DMS153 treated with DMSO at 0.1 percent for 48 hours (cell line): ENCODE results near the gene RBM11.

Experiments used
- DNase-seq: peaks from one replicate; lab custom pipeline; 2025; ENCODE audit not compliant: unreplicated experiment; lab: John Stamatoyannopoulos, UW

The RBM11 gene

GRCh38 chr21:14270631-14271030 lies 54.7 kb downstream of the RBM11 start:
- DNase-seq = no peak

GRCh38 chr21:14271053-14271452 lies 55.1 kb downstream of the RBM11 start:
- no peak for DNase-seq

- no peak for DNase-seq
These were observed 55.7 kb downstream of the RBM11 start for GRCh38 chr21:14271641-14272040.

GRCh38 chr21:14273736-14274538 lies 58.0 kb downstream of the RBM11 start:
- no peak for DNase-seq

- no peak for DNase-seq
These were observed 59.8 kb downstream of the RBM11 start for GRCh38 chr21:14275702-14276205.
